H9 (cell line): ENCODE results near the gene ZPR1. TPM values are rescaled to one million over a fixed set of nuclear protein-coding genes. Genes with fewer than 3 reads are reported as not detected.

ENCODE experiments used
- DNase-seq: peaks from one replicate; pipeline ENCODE4 v3.0.0-alpha.2; 2017
- H2AFZ ChIP-seq: one replicate; pipeline ENCODE4 v1.6.1; 2013; ENCODE audit warnings: mild to moderate bottlenecking, low read length, control low read depth, moderate library complexity
- H2AK5ac ChIP-seq: 2 replicates; pipeline ENCODE4 v1.6.1; 2013; ENCODE audit warnings: low read length, control low read depth, mixed read lengths; ENCODE audit not compliant: insufficient read length
- H2BK120ac ChIP-seq: one replicate; pipeline ENCODE4 v1.6.1; 2013; ENCODE audit warnings: low read depth, mild to moderate bottlenecking, low read length, control low read depth, inconsistent platforms; ENCODE audit not compliant: poor library complexity, severe bottlenecking
- H2BK12ac ChIP-seq: 2 replicates; pipeline ENCODE4 v1.6.1; 2013; ENCODE audit warnings: low read length, control low read depth, mixed read lengths, low read depth; ENCODE audit not compliant: insufficient read length
- H2BK15ac ChIP-seq: 2 replicates; pipeline ENCODE4 v1.6.1; 2013; ENCODE audit warnings: low read depth, low read length, control low read depth
- H2BK20ac ChIP-seq: one replicate; pipeline ENCODE4 v1.6.1; 2013; ENCODE audit warnings: low read depth, mild to moderate bottlenecking, low read length, control low read depth, inconsistent platforms; ENCODE audit not compliant: poor library complexity, severe bottlenecking
- H2BK5ac ChIP-seq: 2 replicates; pipeline ENCODE4 v1.6.1; 2013; ENCODE audit warnings: low read length, control low read depth, mixed read lengths; ENCODE audit not compliant: insufficient read length
- H3K14ac ChIP-seq: 2 replicates; pipeline ENCODE4 v1.6.1; 2013; ENCODE audit warnings: low read length, control low read depth; ENCODE audit not compliant: insufficient read depth
- H3K18ac ChIP-seq: 2 replicates; pipeline ENCODE4 v1.6.1; 2013; ENCODE audit warnings: low read depth, mild to moderate bottlenecking, mixed read lengths, low read length, control low read depth; ENCODE audit not compliant: insufficient read length
- H3K23ac ChIP-seq: 2 replicates; pipeline ENCODE4 v1.6.1; 2013; ENCODE audit warnings: low read length, control low read depth, mixed read lengths, low read depth; ENCODE audit not compliant: insufficient read length
- H3K23me2 ChIP-seq: 2 replicates; pipeline ENCODE4 v1.6.1; 2013; ENCODE audit warnings: low read depth, mild to moderate bottlenecking, mixed read lengths, low read length, control low read depth; ENCODE audit not compliant: insufficient read length, poor library complexity, severe bottlenecking
- H3K27ac ChIP-seq: 2 replicates; pipeline ENCODE4 v1.5.1; 2013; ENCODE audit warnings: low read length, control low read depth, mixed read lengths, low read depth; ENCODE audit not compliant: insufficient read length
- H3K27me3 ChIP-seq: 2 replicates; pipeline ENCODE4 v1.6.1; 2013; ENCODE audit warnings: low read length, control low read depth, inconsistent platforms; ENCODE audit not compliant: insufficient read depth
- H3K4ac ChIP-seq: 2 replicates; pipeline ENCODE4 v1.6.1; 2013; ENCODE audit warnings: low read depth, mild to moderate bottlenecking, control low read depth, inconsistent platforms, low read length, moderate library complexity
- H3K4me1 ChIP-seq: 2 replicates; pipeline ENCODE4 v1.6.1; 2013; ENCODE audit warnings: low read length, control low read depth, inconsistent platforms; ENCODE audit not compliant: insufficient read depth
- H3K4me2 ChIP-seq: 2 replicates; pipeline ENCODE4 v1.6.1; 2013; ENCODE audit warnings: low read length, control low read depth, mixed read lengths; ENCODE audit not compliant: insufficient read length, insufficient read depth
- H3K56ac ChIP-seq: 2 replicates; pipeline ENCODE4 v1.6.1; 2013; ENCODE audit warnings: low read depth, mild to moderate bottlenecking, mixed read lengths, low read length, control low read depth; ENCODE audit not compliant: insufficient read length
- H3K79me1 ChIP-seq: 2 replicates; pipeline ENCODE4 v1.6.1; 2013; ENCODE audit warnings: low read depth, mild to moderate bottlenecking, moderate library complexity, low read length, control low read depth, inconsistent platforms; ENCODE audit not compliant: insufficient read depth, poor library complexity, severe bottlenecking
- H3K79me2 ChIP-seq: 2 replicates; pipeline ENCODE4 v1.6.1; 2013; ENCODE audit warnings: low read length, control low read depth, inconsistent platforms; ENCODE audit not compliant: insufficient read depth
- H3K9ac ChIP-seq: 2 replicates; pipeline ENCODE4 v1.6.1; 2013; ENCODE audit warnings: low read length, control low read depth, mixed read lengths; ENCODE audit not compliant: insufficient read length; ENCODE audit errors: extremely low read depth
- H3K9me3 ChIP-seq: one replicate; pipeline ENCODE4 v1.6.1; 2013; ENCODE audit warnings: low read depth, low read length, inconsistent platforms; ENCODE audit not compliant: control insufficient read depth
- H3T11ph ChIP-seq: one replicate; pipeline ENCODE4 v1.6.1; 2013; ENCODE audit warnings: mild to moderate bottlenecking, low read length, control low read depth, inconsistent platforms
- H4K20me1 ChIP-seq: one replicate; pipeline ENCODE4 v1.6.1; 2013; ENCODE audit not compliant: control insufficient read depth, insufficient read length, insufficient read depth
- H4K5ac ChIP-seq: 2 replicates; pipeline ENCODE4 v1.6.1; 2013; ENCODE audit warnings: low read depth, mild to moderate bottlenecking, mixed read lengths, low read length, control low read depth; ENCODE audit not compliant: insufficient read length
- H4K8ac ChIP-seq: replicated peaks from 2 replicates; pipeline ENCODE4 v1.6.1; 2013; ENCODE audit warnings: low read length, control low read depth, mixed read lengths, low read depth; ENCODE audit not compliant: insufficient read length
- H4K91ac ChIP-seq: 2 replicates; pipeline ENCODE4 v1.6.1; 2013; ENCODE audit warnings: low read depth, mild to moderate bottlenecking, moderate library complexity, mixed read lengths, low read length, control low read depth; ENCODE audit not compliant: insufficient read length
- H3K27ac Mint-ChIP-seq, 3 experiments: 2 replicates in 2 of 3; 3 replicates in 1 of 3; pipeline ENCODE4 v1.8.0; 2020 to 2021; ENCODE audit warnings: mixed read lengths in 3 of 3, mild to moderate bottlenecking in 1 of 3, moderate library complexity in 1 of 3
- H3K27me3 Mint-ChIP-seq: 2 replicates; pipeline ENCODE4 v1.8.0; 2021; ENCODE audit warnings: low read depth, mild to moderate bottlenecking, moderate library complexity, mixed read lengths
- H3K36me3 Mint-ChIP-seq, 3 experiments: 2 replicates in 2 of 3; 3 replicates in 1 of 3; pipeline ENCODE4 v1.8.0; 2020 to 2021; ENCODE audit warnings: low read depth in 3 of 3, mixed read lengths in 3 of 3; ENCODE audit not compliant: insufficient read depth in 1 of 3
- H3K4me1 Mint-ChIP-seq, 2 experiments: 2 replicates each; pipeline ENCODE4 v1.8.0; 2020; ENCODE audit warnings: mixed read lengths in 2 of 2
- H3K4me3 Mint-ChIP-seq, 2 experiments: 2 replicates in 1 of 2; 3 replicates in 1 of 2; pipeline ENCODE4 v1.8.0; 2020 to 2021; ENCODE audit warnings: mild to moderate bottlenecking in 2 of 2, mixed read lengths in 2 of 2, moderate library complexity in 1 of 2
- H3K9me3 Mint-ChIP-seq, 2 experiments: 2 replicates in 1 of 2; 3 replicates in 1 of 2; pipeline ENCODE4 v1.8.0; 2020; ENCODE audit warnings: mild to moderate bottlenecking in 2 of 2, mixed read lengths in 2 of 2, moderate library complexity in 1 of 2
- CTCF ChIP-seq: fragments of 200-600 bp; sonication (generic); conservative IDR thresholded peaks from 3 replicates; pipeline ENCODE4 v1.8.0; 2021; ENCODE audit warnings: antibody characterized with exemption, mild to moderate bottlenecking
- WGBS: extraction: QIAGEN DNeasy Blood & Tissue Kit; methylation state at CpG from one replicate; pipeline ENCODE4 v1.1.7; 2013; ENCODE audit warnings: missing lambda C conversion rate, low lambda C conversion rate, mixed read lengths; ENCODE audit not compliant: insufficient read length; ENCODE audit errors: extremely low coverage; 5-methylcytosine and 5-hydroxymethylcytosine counted together
- total RNA-seq: library from RNA; stranded (reverse); gene quantifications from 2 replicates; pipeline ENCODE4 v1.2.1, GENCODE V29; 2021

The ZPR1 gene
- total RNA-seq, 1 experiment from 2014 or later: 82.0 TPM

GRCh38 chr11:116750070-116750718 is 37.6 kb downstream of the ZPR1 start:
- no peak overlapping the region for H2BK20ac ChIP-seq
- Mint-ChIP-seq H3K4me1 (no peaks in the 10 kb centered on the region), H3K27me3 (no peaks in the 10 kb centered on the region), H3K4me3 (no peak overlapping the region), H3K9me3 (no peaks in the 10 kb centered on the region), H3K36me3 (peaks cover 12 to 52% (median 36%) of the 10 kb centered on the region in 3 experiments; a peak in 5 of 7 replicates), H3K27ac (no peak overlapping the region)
- H2BK12ac ChIP-seq: no peak overlapping the region
- no CpG with 5 or more reads among the region's 2 CpGs for WGBS
- no peak overlapping the region for H4K5ac ChIP-seq
- no peak overlapping the region for H3K56ac ChIP-seq
- H3K79me1 ChIP-seq: peaks cover 3% of the 10 kb centered on the region
- no peaks in the 10 kb centered on the region for H3K9me3 ChIP-seq
- DNase-seq: no peak
- H3K9ac ChIP-seq: no peak overlapping the region
- no peak overlapping the region for H3K4me2 ChIP-seq
- H3K27me3 ChIP-seq: no peaks in the 10 kb centered on the region
- no peak overlapping the region for H4K8ac ChIP-seq
- no peak overlapping the region for H3T11ph ChIP-seq
- H2AK5ac ChIP-seq: no peak overlapping the region
- no peak overlapping the region for H4K91ac ChIP-seq
- TF ChIP-seq CTCF: no peak
- no peaks in the 10 kb centered on the region for H3K4me1 ChIP-seq
- no peaks in the 10 kb centered on the region for H3K23me2 ChIP-seq
- H2AFZ ChIP-seq: no peak overlapping the region
- no peak overlapping the region for H2BK120ac ChIP-seq
- H3K27ac ChIP-seq: no peak overlapping the region
- no peak overlapping the region for H3K23ac ChIP-seq
- H2BK5ac ChIP-seq: no peak overlapping the region
- H3K4ac ChIP-seq: no peak overlapping the region
- no peak overlapping the region for H3K14ac ChIP-seq
- no peaks in the 10 kb centered on the region for H3K79me2 ChIP-seq
- H3K18ac ChIP-seq: no peak overlapping the region
- H2BK15ac ChIP-seq: no peak overlapping the region
- H4K20me1 ChIP-seq: no peaks in the 10 kb centered on the region
